Measurements from ENCODE around the gene FRMPD1.

- TF ChIP-seq CTCF (IDR thresholded peaks at IDR 0.05; ENCODE audit: insufficient read depth, low read length) (no peak), REST (IDR thresholded peaks at IDR 0.05; ENCODE audit: insufficient replicate concordance, low read depth) (no peak), POLR2AphosphoS5 (IDR thresholded peaks at IDR 0.05; ENCODE audit: low read depth) (no peak), GABPA (IDR thresholded peaks at IDR 0.05; ENCODE audit: low read depth) (no peak), SPI1 (IDR thresholded peaks at IDR 0.05; ENCODE audit: borderline replicate concordance, low read depth) (no peak)
Measured at GRCh38 chr9:37645903-37646506, 4.7 kb upstream of the FRMPD1 start.

Data from HL-60 (cell line).